Fibroblast of pulmonary artery (primary cell): ENCODE data around the gene EZH1.
"Not testable (repeated sequence)": the region's sequence is repeated elsewhere in the genome, so short reads cannot be mapped to it uniquely, and the experiment has no call there.

Experiments used
- DNase-seq: peaks from one replicate; pipeline ENCODE4 v3.0.0-alpha.2; 2010; ENCODE audit warnings: low read depth
- H3K4me3 ChIP-seq: replicated peaks from 2 replicates; pipeline ENCODE4 v1.5.1; 2011; ENCODE audit warnings: low read depth, mild to moderate bottlenecking, control low read depth, low read length, moderate library complexity
- CTCF ChIP-seq: IDR thresholded peaks from 2 replicates; pipeline ENCODE4 v1.5.1; 2011; ENCODE audit warnings: mild to moderate bottlenecking, control low read depth, low read length, inconsistent platforms; ENCODE audit errors: missing control alignments

The EZH1 gene

GRCh38 chr17:42744283-42744805 lies 496 bp downstream of the EZH1 start:
- no peak for TF ChIP-seq CTCF
- peak overlapping the region; percentile 75 for H3K4me3 ChIP-seq
- peak; percentile 44 for DNase-seq

GRCh38 chr17:42743595-42744282 lies 1.1 kb downstream of the EZH1 start:
- peak; percentile 33 for DNase-seq
- peak overlapping the region; percentile 75 for H3K4me3 ChIP-seq
- peak; percentile 31 for TF ChIP-seq CTCF

DNA sequence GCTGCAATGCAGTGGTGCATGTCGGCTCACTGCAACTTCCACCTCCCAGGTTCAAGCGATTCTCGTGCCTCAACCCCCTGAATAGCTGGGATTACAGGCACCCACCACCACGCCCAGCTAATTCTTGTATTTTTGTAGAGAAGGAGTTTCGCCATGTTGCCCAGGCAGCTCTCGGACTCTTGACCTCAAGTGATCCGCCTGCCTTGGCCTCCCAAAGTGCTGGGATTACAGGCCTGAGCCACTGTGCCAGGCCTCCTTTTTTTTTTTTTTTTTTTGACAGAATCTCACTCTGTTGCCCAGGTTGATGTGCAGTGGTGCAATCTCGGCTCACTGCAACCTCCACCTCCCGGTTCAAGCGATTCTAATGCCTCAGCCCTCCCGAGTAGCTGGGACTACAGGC lies 1.9 kb downstream of the EZH1 start:
- not testable (repeated sequence) for DNase-seq, H3K4me3 ChIP-seq

DNA sequence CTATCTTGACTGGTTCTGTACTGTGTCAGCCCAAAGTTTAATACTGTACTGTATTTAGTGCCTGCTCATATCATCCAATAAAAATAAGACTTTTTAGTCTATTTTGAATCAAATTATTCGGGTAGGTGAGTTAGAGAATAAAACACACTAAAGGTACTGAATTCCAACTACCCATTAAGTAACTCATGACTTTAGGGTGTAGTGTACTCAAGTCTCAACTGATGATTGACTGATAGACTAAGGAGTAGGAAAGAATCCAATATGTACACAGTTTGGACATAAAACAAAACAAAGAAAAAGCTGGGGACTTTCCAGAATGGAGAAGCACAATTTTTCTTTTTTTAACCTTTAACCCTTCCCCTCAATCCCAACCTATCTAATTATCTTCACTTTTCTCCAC lies 4.1 kb downstream of the EZH1 start:
- H3K4me3 ChIP-seq = no peak overlapping the region
- TF ChIP-seq CTCF = no peak
- no peak for DNase-seq

DNA sequence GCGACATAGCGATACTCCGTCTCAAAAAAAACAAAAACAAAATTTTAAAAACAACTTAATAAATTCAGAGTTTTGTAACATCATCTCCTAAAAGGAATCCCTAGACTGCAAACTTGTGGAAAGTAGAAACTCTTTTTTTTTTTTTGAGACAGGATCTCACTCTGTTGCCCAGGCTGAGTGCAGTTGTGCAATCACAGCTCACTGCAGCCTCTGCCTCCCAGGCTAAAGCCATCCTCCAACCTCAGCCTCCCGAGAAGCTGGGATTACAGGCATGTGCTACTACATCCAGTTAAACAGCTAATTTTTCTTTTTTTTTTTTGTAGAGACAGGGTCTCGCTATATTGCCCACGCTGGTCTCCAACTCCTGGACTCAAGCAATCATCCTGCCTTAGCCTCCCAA lies 19.7 kb downstream of the EZH1 start:
- TF ChIP-seq CTCF = no peak
- DNase-seq = no peak

DNA sequence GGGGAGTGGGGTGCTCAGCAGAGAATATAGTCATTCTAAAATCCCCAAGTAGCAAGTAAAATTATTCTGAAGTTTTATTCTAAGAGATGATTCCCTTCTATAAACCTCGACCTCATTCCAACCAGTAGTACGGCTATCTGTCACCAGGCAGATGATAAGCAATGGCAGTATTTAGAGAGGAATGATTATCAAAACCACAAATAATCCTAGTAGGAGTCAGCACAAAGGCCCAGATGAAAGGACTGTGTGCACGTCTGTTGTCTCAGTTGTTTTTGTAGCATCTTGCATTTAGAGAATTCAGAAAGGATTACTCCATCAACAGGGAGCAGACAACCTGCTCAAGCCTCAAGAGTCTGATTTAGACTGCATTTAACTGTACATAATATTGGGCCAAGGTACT lies 21.2 kb downstream of the EZH1 start:
- TF ChIP-seq CTCF = no peak
- no peak for DNase-seq
- H3K4me3 ChIP-seq = no peak overlapping the region

More for the DNA sequence above, 19.7 kb downstream of the EZH1 start:
- no peak overlapping the region for H3K4me3 ChIP-seq

GRCh38 chr17:42720996-42721583 lies 23.8 kb downstream of the EZH1 start:
- DNase-seq = peak; percentile 87
- peak; percentile 69 for TF ChIP-seq CTCF
- no peak overlapping the region for H3K4me3 ChIP-seq
